ENCODE results near the gene ADAMTS16. TPM values are rescaled to one million over a fixed set of nuclear protein-coding genes. Genes with fewer than 3 reads are reported as not detected.

ADAMTS16 gene
- total RNA-seq, 1 experiment from 2014 or later: not detected

GRCh38 chr5:5291357-5291756 lies 151.2 kb downstream of the ADAMTS16 start:
- in situ Hi-C loops (cut with HindIII; ENCODE audit: low pct_unique_long_range_greater_than_20kb, low sequenced_read_pairs): no loop called here
- DNase-seq (ENCODE audit: low read depth, low spot score): no peak

- DNase-seq (ENCODE audit: low read depth, low spot score): peak; percentile 50
- in situ Hi-C loops (cut with HindIII; ENCODE audit: low pct_unique_long_range_greater_than_20kb, low sequenced_read_pairs): no loop called here
Measured at GRCh38 chr5:5293029-5293428, 152.9 kb downstream of the ADAMTS16 start.

- no peak for DNase-seq (ENCODE audit: low read depth, low spot score)
- in situ Hi-C loops (cut with HindIII; ENCODE audit: low pct_unique_long_range_greater_than_20kb, low sequenced_read_pairs): no loop called here
Measured at GRCh38 chr5:5294429-5294828, 154.3 kb downstream of the ADAMTS16 start.

- DNase-seq (ENCODE audit: low read depth, low spot score): no peak
- in situ Hi-C loops (cut with HindIII; ENCODE audit: low pct_unique_long_range_greater_than_20kb, low sequenced_read_pairs): no loop called here
Measured at GRCh38 chr5:5295351-5295750, 155.2 kb downstream of the ADAMTS16 start.

GRCh38 chr5:5296051-5296450 lies 155.9 kb downstream of the ADAMTS16 start:
- no peak for DNase-seq (ENCODE audit: low read depth, low spot score)
- in situ Hi-C loops (cut with HindIII; ENCODE audit: low pct_unique_long_range_greater_than_20kb, low sequenced_read_pairs): no loop called here

- DNase-seq (ENCODE audit: low read depth, low spot score): no peak
- in situ Hi-C loops (cut with HindIII; ENCODE audit: low pct_unique_long_range_greater_than_20kb, low sequenced_read_pairs): no loop called here
Measured at GRCh38 chr5:5297432-5298067, 157.4 kb downstream of the ADAMTS16 start.

GRCh38 chr5:5298068-5298633 lies 158.0 kb downstream of the ADAMTS16 start:
- in situ Hi-C loops (cut with HindIII; ENCODE audit: low pct_unique_long_range_greater_than_20kb, low sequenced_read_pairs): no loop called here

GRCh38 chr5:5298841-5299541 lies 158.9 kb downstream of the ADAMTS16 start:
- in situ Hi-C loops (cut with HindIII; ENCODE audit: low pct_unique_long_range_greater_than_20kb, low sequenced_read_pairs): no loop called here
- no peak for DNase-seq (ENCODE audit: low read depth, low spot score)

More at GRCh38 chr5:5298068-5298633, 158.0 kb downstream of the ADAMTS16 start:
- no peak for DNase-seq (ENCODE audit: low read depth, low spot score)

GRCh38 chr5:5301176-5301575 lies 161.0 kb downstream of the ADAMTS16 start:
- in situ Hi-C loops (cut with HindIII; ENCODE audit: low pct_unique_long_range_greater_than_20kb, low sequenced_read_pairs): no loop called here
- DNase-seq (ENCODE audit: low read depth, low spot score): no peak

GRCh38 chr5:5302201-5302600 lies 162.1 kb downstream of the ADAMTS16 start:
- no peak for DNase-seq (ENCODE audit: low read depth, low spot score)
- in situ Hi-C loops (cut with HindIII; ENCODE audit: low pct_unique_long_range_greater_than_20kb, low sequenced_read_pairs): no loop called here

GRCh38 chr5:5303242-5303641 lies 163.1 kb downstream of the ADAMTS16 start:
- in situ Hi-C loops (cut with HindIII; ENCODE audit: low pct_unique_long_range_greater_than_20kb, low sequenced_read_pairs): no loop called here
- no peak for DNase-seq (ENCODE audit: low read depth, low spot score)

GRCh38 chr5:5304361-5305020 lies 164.4 kb downstream of the ADAMTS16 start:
- DNase-seq (ENCODE audit: low read depth, low spot score): peak; percentile 66
- in situ Hi-C loops (cut with HindIII; ENCODE audit: low pct_unique_long_range_greater_than_20kb, low sequenced_read_pairs): no loop called here

GRCh38 chr5:5306696-5307095 lies 166.6 kb downstream of the ADAMTS16 start:
- peak; percentile 31 for DNase-seq (ENCODE audit: low read depth, low spot score)
- in situ Hi-C loops (cut with HindIII; ENCODE audit: low pct_unique_long_range_greater_than_20kb, low sequenced_read_pairs): no loop called here

GRCh38 chr5:5308319-5308718 lies 168.2 kb downstream of the ADAMTS16 start:
- DNase-seq (ENCODE audit: low read depth, low spot score): no peak
- in situ Hi-C loops (cut with HindIII; ENCODE audit: low pct_unique_long_range_greater_than_20kb, low sequenced_read_pairs): no loop called here

- no peak for DNase-seq (ENCODE audit: low read depth, low spot score)
- in situ Hi-C loops (cut with HindIII; ENCODE audit: low pct_unique_long_range_greater_than_20kb, low sequenced_read_pairs): no loop called here
Measured at GRCh38 chr5:5309645-5310044, 169.5 kb downstream of the ADAMTS16 start.

- in situ Hi-C loops (cut with HindIII; ENCODE audit: low pct_unique_long_range_greater_than_20kb, low sequenced_read_pairs): no loop called here
- DNase-seq (ENCODE audit: low read depth, low spot score): no peak
Measured at GRCh38 chr5:5313101-5313635, 173.0 kb downstream of the ADAMTS16 start.

GRCh38 chr5:5314166-5314565 lies 174.0 kb downstream of the ADAMTS16 start:
- in situ Hi-C loops (cut with HindIII; ENCODE audit: low pct_unique_long_range_greater_than_20kb, low sequenced_read_pairs): no loop called here
- DNase-seq (ENCODE audit: low read depth, low spot score): no peak

- no peak for DNase-seq (ENCODE audit: low read depth, low spot score)
- in situ Hi-C loops (cut with HindIII; ENCODE audit: low pct_unique_long_range_greater_than_20kb, low sequenced_read_pairs): no loop called here
Measured at GRCh38 chr5:5314626-5315025, 174.5 kb downstream of the ADAMTS16 start.

Measured in SK-MEL-5 (cell line).